ENCODE results near the gene RPP21. TPM values are rescaled to one million over a fixed set of nuclear protein-coding genes. Genes with fewer than 3 reads are reported as not detected.

The RPP21 gene
- total and polyA plus RNA-seq, 9 donors = 14.2 to 106 (median 44.5) TPM

DNA sequence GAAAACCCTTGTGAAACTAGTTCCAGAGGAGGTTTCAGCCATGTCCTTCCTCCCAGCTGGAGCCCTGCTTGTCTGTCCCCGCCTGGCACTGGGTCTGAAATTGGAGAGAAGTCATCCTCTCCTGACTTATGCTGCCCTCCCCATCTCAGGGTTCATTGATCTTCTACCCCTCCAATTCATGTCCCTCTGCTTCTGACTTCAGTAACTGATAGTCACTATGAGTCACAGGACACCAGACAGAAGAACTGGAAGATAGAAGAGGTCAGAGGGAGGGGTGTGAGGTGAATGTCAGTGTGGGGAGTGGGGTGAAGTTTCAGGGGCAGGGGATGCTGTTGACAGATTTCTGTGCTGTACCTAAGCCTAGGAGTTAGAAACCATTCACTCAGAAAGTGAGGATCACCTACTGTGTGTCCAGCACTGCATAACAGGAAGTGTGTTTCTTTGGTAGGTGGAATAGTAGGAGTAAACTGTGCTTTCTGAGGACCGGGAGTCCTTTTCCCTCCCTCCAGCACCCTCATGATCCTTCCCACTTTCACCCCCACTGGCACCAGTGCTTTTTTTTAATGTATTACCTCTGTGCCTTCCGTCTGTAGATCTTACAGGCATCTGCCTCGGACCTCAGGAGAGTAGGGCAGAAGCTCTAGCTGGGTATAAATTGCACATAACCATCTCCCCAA lies 627 bp upstream of the RPP21 start:
- intact Hi-C loops (cut with DNase I) = no loop called here
- no peak for DNase-seq

DNA sequence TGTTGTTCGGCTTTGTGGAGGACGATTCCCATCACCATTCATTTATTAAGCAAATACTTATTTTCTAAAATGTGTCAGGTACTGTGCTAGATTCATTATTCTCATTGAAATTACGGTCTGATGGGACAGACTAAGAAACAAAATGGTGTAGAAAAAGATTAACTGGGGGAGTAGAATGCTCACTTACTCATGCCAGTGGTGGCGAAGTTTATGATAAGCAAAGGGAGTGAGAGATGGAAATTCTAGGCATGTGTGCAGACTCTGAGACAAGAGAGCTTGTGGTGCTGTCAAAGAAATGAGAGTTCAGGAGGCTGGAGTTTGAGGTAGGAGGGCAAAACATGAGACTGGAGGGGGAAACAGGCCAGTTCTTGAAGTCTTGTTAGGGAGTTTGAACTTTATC lies 896 bp downstream of the RPP21 start:
- intact Hi-C loops (cut with DNase I) = no loop called here
- H3K4me3 ChIP-seq = peak overlapping the region; percentile 90
- peaks cover 2% of the 10 kb centered on the region for H3K4me1 ChIP-seq (ENCODE audit: insufficient read depth)
- 19 to 27% (median 26%) methylated on average over 4 of the region's 4 CpGs for WGBS, 3 donors
- H3K9me3 ChIP-seq = no peaks in the 10 kb centered on the region
- TF ChIP-seq CTCF (IDR thresholded peaks at IDR 0.05) = no peak
- no peak for TF ChIP-seq POLR2A (IDR thresholded peaks at IDR 0.05)
- no peak for TF ChIP-seq EP300 (IDR thresholded peaks at IDR 0.05)
- no peaks in the 10 kb centered on the region for H3K27me3 ChIP-seq
- no peak overlapping the region for H3K27ac ChIP-seq
- no peaks in the 10 kb centered on the region for H3K36me3 ChIP-seq
- DNase-seq = no peak

More for the DNA sequence above, 627 bp upstream of the RPP21 start:
- Histone ChIP-seq H3K9me3 (no peaks in the 10 kb centered on the region), H3K27me3 (no peaks in the 10 kb centered on the region), H3K4me3 (peak overlapping the region; percentile 90), H3K36me3 (no peaks in the 10 kb centered on the region), H3K27ac (peak overlapping the region in 1 of 2 donors; percentile 86), H3K4me1 (ENCODE audit: insufficient read depth) (peaks cover 2% of the 10 kb centered on the region)
- TF ChIP-seq EP300 (IDR thresholded peaks at IDR 0.05) (no peak), CTCF (IDR thresholded peaks at IDR 0.05) (no peak), POLR2A (IDR thresholded peaks at IDR 0.05) (no peak)
- 49 to 59% (median 58%) methylated on average over 4 of the region's 4 CpGs for WGBS, 3 donors

GRCh38 chr6:30348957-30349356 lies 4.0 kb downstream of the RPP21 start:
- Histone ChIP-seq H3K27me3 (no peaks in the 10 kb centered on the region), H3K27ac (no peak overlapping the region), H3K4me1 (ENCODE audit: insufficient read depth) (peaks cover 2% of the 10 kb centered on the region), H3K9me3 (no peaks in the 10 kb centered on the region), H3K4me3 (no peak overlapping the region), H3K36me3 (no peaks in the 10 kb centered on the region)
- DNase-seq = no peak
- TF ChIP-seq CTCF (IDR thresholded peaks at IDR 0.05) (no peak), POLR2A (IDR thresholded peaks at IDR 0.05) (no peak), EP300 (IDR thresholded peaks at IDR 0.05) (no peak)
- 54 to 74% (median 59%) methylated on average over 3 of the region's 3 CpGs for WGBS, 3 donors
- intact Hi-C loops (cut with DNase I) = no loop called here

GRCh38 chr6:30349421-30350177 lies 4.6 kb downstream of the RPP21 start:
- 50 to 61% (median 59%) methylated on average over 3 of the region's 3 CpGs for WGBS, 3 donors
- no peak for DNase-seq
- no peak for TF ChIP-seq EP300 (IDR thresholded peaks at IDR 0.05)
- no peak for TF ChIP-seq CTCF (IDR thresholded peaks at IDR 0.05)
- no peak for TF ChIP-seq POLR2A (IDR thresholded peaks at IDR 0.05)
- intact Hi-C loops (cut with DNase I) = no loop called here
- peaks cover 2% of the 10 kb centered on the region for H3K4me1 ChIP-seq (ENCODE audit: insufficient read depth)
- no peaks in the 10 kb centered on the region for H3K36me3 ChIP-seq
- no peak overlapping the region for H3K4me3 ChIP-seq
- no peak overlapping the region for H3K27ac ChIP-seq
- no peaks in the 10 kb centered on the region for H3K27me3 ChIP-seq
- H3K9me3 ChIP-seq = no peaks in the 10 kb centered on the region
